Peyer's patch (tissue), 4 donors: Measurements from ENCODE around the gene AK5. TPM values are rescaled to one million over a fixed set of nuclear protein-coding genes. Genes with fewer than 3 reads are reported as not detected.

Experiments
- DNase-seq, 3 donors: peaks; one replicate each; pipeline ENCODE4 v3.0.0-alpha.2; 2017 to 2019
- H3K27ac ChIP-seq, 4 donors: fragments of 200-600 bp; sonication (generic); one replicate each; pipeline ENCODE4 v1.5.1; 2016 to 2019
- H3K27me3 ChIP-seq, 2 donors: fragments of 200-600 bp; sonication (generic); one replicate each; pipeline ENCODE4 v1.5.1; 2019
- H3K36me3 ChIP-seq, 3 donors: fragments of 200-600 bp; sonication (generic); one replicate each; pipeline ENCODE4 v1.5.1; 2016 to 2019
- H3K4me1 ChIP-seq, 4 donors: fragments of 200-600 bp; sonication (generic); one replicate each; pipeline ENCODE4 v1.5.1; 2016 to 2019
- H3K4me3 ChIP-seq, 4 donors: fragments of 200-600 bp; sonication (generic); 1 replicate in 3 of 4; 2 replicates in 1 of 4; pipeline ENCODE4 v1.5.1; 2016 to 2019; ENCODE audit warnings: mild to moderate bottlenecking in 1 of 4
- H3K9me3 ChIP-seq, 4 donors: fragments of 200-600 bp; sonication (generic); one replicate each; pipeline ENCODE4 v1.5.1; 2016 to 2019; ENCODE audit warnings: mild to moderate bottlenecking in 1 of 4
- CTCF ChIP-seq, 6 experiments: fragments of 450-650 bp in 4 of 6; fragments of 200-600 bp in 2 of 6; sonication (generic) in 1 of 6; IDR thresholded peaks; one replicate each; pipeline ENCODE4 v1.5.1; 2017 to 2019; ENCODE audit warnings: antibody characterized with exemption in 6 of 6, mild to moderate bottlenecking in 3 of 6, moderate library complexity in 1 of 6
- POLR2A ChIP-seq, 2 donors: fragments of 450-650 bp; IDR thresholded peaks; one replicate each; pipeline ENCODE4 v1.5.1; 2017; ENCODE audit warnings: antibody characterized with exemption in 2 of 2, mild to moderate bottlenecking in 2 of 2, moderate library complexity in 2 of 2
- total RNA-seq, 4 donors: library from RNA; depleted of rRNA; stranded (reverse); fragments of >200 nt; gene quantifications; one replicate each; pipeline ENCODE4 v1.1.0, GENCODE V29; 2016

AK5 gene
- total RNA-seq, 4 donors from 2014 or later = 5.3 to 12.4 TPM; not detected in 2

DNA sequence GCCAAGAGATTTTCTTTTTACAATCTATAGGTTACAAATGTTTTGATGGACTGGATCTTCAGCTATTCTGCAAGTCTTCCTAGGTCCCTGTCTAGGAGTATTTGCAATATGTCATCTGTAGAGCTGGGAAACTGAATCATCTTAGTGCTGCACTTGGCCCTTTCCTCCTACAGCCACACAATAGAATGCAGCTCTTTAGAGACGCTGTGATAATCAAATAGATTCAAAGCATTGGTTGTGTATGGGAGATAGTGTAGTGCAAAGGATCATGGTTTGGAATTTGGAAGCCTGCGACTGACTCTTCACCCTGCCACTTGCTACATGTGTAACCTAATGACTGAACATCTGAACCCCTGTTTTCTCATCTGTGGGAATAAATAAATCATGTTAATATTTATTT, 93.7 kb downstream of the AK5 start:
- H3K4me1 ChIP-seq = no peaks in the 10 kb centered on the region
- no peak overlapping the region for H3K4me3 ChIP-seq
- TF ChIP-seq POLR2A (IDR thresholded peaks at IDR 0.05) (no peak), CTCF (IDR thresholded peaks at IDR 0.05) (no peak)

GRCh38 chr1:77375990-77376389, 94.2 kb downstream of the AK5 start:
- H3K9me3 ChIP-seq = no peaks in the 10 kb centered on the region
- no peak for DNase-seq
- H3K27me3 ChIP-seq = no peaks in the 10 kb centered on the region
- TF ChIP-seq CTCF (IDR thresholded peaks at IDR 0.05) (no peak), POLR2A (IDR thresholded peaks at IDR 0.05) (no peak)
- no peak overlapping the region for H3K4me3 ChIP-seq
- H3K27ac ChIP-seq = no peak overlapping the region
- H3K36me3 ChIP-seq = no peaks in the 10 kb centered on the region
- no peaks in the 10 kb centered on the region for H3K4me1 ChIP-seq

More for the DNA sequence above, 93.7 kb downstream of the AK5 start:
- Histone ChIP-seq H3K27ac (no peak overlapping the region), H3K27me3 (no peaks in the 10 kb centered on the region), H3K9me3 (no peaks in the 10 kb centered on the region), H3K36me3 (no peaks in the 10 kb centered on the region)
- no peak for DNase-seq

DNA sequence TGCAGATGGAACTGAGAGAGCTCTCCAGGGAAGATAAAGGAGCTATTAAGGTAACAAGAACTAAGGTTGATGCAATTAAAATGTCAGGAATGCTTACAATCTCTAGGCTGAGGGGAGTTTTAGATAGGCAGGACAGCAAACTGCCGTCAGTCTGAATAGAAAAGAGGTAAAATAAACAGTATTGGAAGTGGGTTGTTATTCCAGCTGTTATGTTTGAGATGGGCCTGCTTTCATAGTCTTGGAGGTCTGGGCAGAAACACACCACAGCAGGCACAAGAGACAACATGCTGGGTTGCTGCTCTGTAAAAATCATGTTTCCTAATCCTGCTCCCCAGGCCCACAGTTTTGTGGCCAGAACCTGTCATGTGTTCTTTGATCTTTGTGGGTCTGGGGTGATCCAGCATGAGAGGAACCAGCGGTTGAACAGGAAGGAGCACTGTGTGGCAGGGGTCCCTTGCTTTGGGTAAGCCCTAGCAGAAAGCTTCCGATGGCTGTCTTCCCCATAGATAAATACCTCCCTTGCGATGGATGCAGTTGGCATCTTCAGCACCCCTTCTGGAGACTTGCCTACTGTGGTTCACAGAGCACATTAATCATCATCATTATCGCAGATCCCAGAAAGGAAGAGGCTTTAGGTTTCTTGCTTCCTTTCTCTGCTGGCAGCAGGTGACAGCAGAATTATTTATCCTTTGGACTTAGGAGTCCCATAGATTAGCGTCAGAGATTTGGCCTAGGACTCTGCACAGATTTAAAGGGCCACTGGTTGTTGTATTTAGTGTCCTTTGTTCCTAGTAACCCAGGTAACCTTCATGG, 97.1 kb downstream of the AK5 start:
- no peak overlapping the region for H3K27ac ChIP-seq
- H3K27me3 ChIP-seq = no peaks in the 10 kb centered on the region
- H3K36me3 ChIP-seq = no peaks in the 10 kb centered on the region
- H3K4me1 ChIP-seq = no peaks in the 10 kb centered on the region
- no peak for DNase-seq
- TF ChIP-seq POLR2A (IDR thresholded peaks at IDR 0.05) = no peak
- TF ChIP-seq CTCF (IDR thresholded peaks at IDR 0.05) = no peak
- no peak overlapping the region for H3K4me3 ChIP-seq
- H3K9me3 ChIP-seq = no peaks in the 10 kb centered on the region

DNA sequence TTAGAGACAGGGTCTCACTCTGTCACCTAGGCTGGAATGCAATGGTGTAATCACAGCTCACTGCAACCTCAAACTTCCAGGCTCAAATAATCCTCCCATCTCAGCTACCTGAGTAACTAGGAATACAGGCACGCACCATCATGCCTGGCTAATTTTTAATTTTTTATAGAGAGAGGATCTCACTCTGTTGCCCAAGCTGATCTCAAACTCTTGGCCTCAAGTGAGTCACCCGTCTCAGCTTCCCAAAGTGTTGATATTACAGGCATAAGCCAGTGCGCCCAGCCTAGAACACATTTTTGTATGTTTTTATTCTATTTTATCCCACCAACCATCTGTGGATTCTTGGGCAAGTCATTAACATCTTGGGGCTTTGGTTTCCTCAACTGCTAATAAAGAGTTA, 100.5 kb downstream of the AK5 start:
- no peak for TF ChIP-seq POLR2A (IDR thresholded peaks at IDR 0.05)
- TF ChIP-seq CTCF (IDR thresholded peaks at IDR 0.05) = no peak
- Histone ChIP-seq H3K27me3 (no peaks in the 10 kb centered on the region), H3K9me3 (no peaks in the 10 kb centered on the region), H3K27ac (no peak overlapping the region), H3K4me1 (no peaks in the 10 kb centered on the region), H3K4me3 (no peak overlapping the region), H3K36me3 (no peaks in the 10 kb centered on the region)
- DNase-seq = no peak

DNA sequence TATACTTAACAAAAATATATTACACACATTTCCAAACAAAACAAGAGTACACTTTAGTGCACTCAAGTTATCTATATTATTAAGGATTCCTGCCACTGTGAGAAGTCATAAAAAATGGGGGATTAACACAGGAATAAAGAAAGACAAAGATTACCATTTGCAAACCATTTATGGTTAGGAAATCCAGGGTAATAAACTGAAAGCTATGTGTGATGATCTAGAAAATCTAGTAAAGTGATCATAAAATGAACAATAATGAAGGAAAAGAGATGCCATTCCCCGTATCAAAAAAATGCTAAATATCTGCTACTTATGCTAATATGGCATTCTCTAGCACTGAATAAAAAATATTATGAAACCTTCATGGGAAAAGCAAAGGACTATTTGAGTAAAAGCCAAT, 101.4 kb downstream of the AK5 start:
- Histone ChIP-seq H3K27me3 (no peaks in the 10 kb centered on the region), H3K9me3 (no peaks in the 10 kb centered on the region), H3K4me1 (no peaks in the 10 kb centered on the region), H3K36me3 (no peaks in the 10 kb centered on the region), H3K4me3 (no peak overlapping the region), H3K27ac (no peak overlapping the region)
- no peak for DNase-seq
- TF ChIP-seq CTCF (IDR thresholded peaks at IDR 0.05) (no peak), POLR2A (IDR thresholded peaks at IDR 0.05) (no peak)
